CD14-positive monocyte (primary cell): ENCODE data around the gene D2HGDH. TPM values are rescaled to one million over a fixed set of nuclear protein-coding genes. Genes with fewer than 3 reads are reported as not detected.
A peak's percentile ranks its signal among the peaks of the same experiment; 100 is the strongest.

Experiments used
- DNase-seq, 3 donors: peaks; one replicate each; pipeline ENCODE4 v3.0.0-alpha.2; 2011 to 2022
- H2AFZ ChIP-seq: 2 replicates; pipeline ENCODE4 v1.6.0; 2012; ENCODE audit warnings: mild to moderate bottlenecking, low read depth, low read length, inconsistent platforms; ENCODE audit not compliant: insufficient read depth, poor library complexity, severe bottlenecking
- H3K27ac ChIP-seq, 2 donors: 1 replicate in 1 of 2; 2 replicates in 1 of 2; pipeline ENCODE4 v1.5.1; 2012 to 2013; ENCODE audit warnings: low read length in 2 of 2, control low read depth in 1 of 2, inconsistent platforms in 1 of 2, low read depth in 1 of 2, mild to moderate bottlenecking in 1 of 2
- H3K27me3 ChIP-seq, 2 donors: one replicate each; pipeline versions ENCODE4 v1.6.0 to v1.6.1; 2011 to 2013; ENCODE audit warnings: low read length in 2 of 2; ENCODE audit not compliant: control insufficient read depth in 2 of 2, insufficient read depth in 2 of 2
- H3K36me3 ChIP-seq, 2 donors: replicated peaks in 1 of 2; 1 replicate in 1 of 2; 2 replicates in 1 of 2; pipeline versions ENCODE4 v1.5.1 to v1.6.1; 2012 to 2013; ENCODE audit warnings: low read length in 2 of 2, control low read depth in 1 of 2, inconsistent platforms in 1 of 2, mild to moderate bottlenecking in 1 of 2; ENCODE audit not compliant: insufficient read depth in 2 of 2, control insufficient read depth in 1 of 2
- H3K4me1 ChIP-seq, 2 donors: 1 replicate in 1 of 2; 2 replicates in 1 of 2; pipeline versions ENCODE4 v1.5.1 to v1.6.1; 2012 to 2013; ENCODE audit warnings: low read length in 2 of 2, control low read depth in 1 of 2, inconsistent platforms in 1 of 2, mild to moderate bottlenecking in 1 of 2, moderate library complexity in 1 of 2; ENCODE audit not compliant: insufficient read depth in 2 of 2, control insufficient read depth in 1 of 2
- H3K4me2 ChIP-seq: replicated peaks from 2 replicates; pipeline ENCODE3; 2012; ENCODE audit warnings: low read length, moderate library complexity, mild to moderate bottlenecking; ENCODE audit not compliant: poor library complexity, severe bottlenecking; ENCODE audit errors: extremely low read depth
- H3K4me3 ChIP-seq, 3 experiments: fragments of 200-600 bp in 1 of 3; sonication (generic) in 1 of 3; replicated peaks in 1 of 3; 1 replicate in 2 of 3; 2 replicates in 1 of 3; pipeline ENCODE4 v1.5.1; 2011 to 2013; ENCODE audit warnings: low read length in 3 of 3, mild to moderate bottlenecking in 3 of 3, control low read depth in 2 of 3, low read depth in 2 of 3, inconsistent platforms in 1 of 3, moderate library complexity in 1 of 3
- H3K79me2 ChIP-seq: 2 replicates; pipeline ENCODE4 v1.6.0; 2012; ENCODE audit warnings: mild to moderate bottlenecking, control low read depth, inconsistent platforms, low read length, moderate library complexity; ENCODE audit not compliant: insufficient read depth
- H3K9ac ChIP-seq: 2 replicates; pipeline ENCODE4 v1.6.0; 2017; ENCODE audit warnings: low read length, mild to moderate bottlenecking; ENCODE audit not compliant: insufficient read depth, poor library complexity, severe bottlenecking
- H3K9me3 ChIP-seq, 2 donors: replicated peaks in 1 of 2; 1 replicate in 1 of 2; 2 replicates in 1 of 2; pipeline versions ENCODE4 v1.5.1 to v1.6.1; 2012 to 2013; ENCODE audit warnings: low read length in 2 of 2, control low read depth in 1 of 2; ENCODE audit not compliant: control insufficient read depth in 1 of 2, insufficient read depth in 1 of 2
- H4K20me1 ChIP-seq: 2 replicates; pipeline ENCODE4 v1.6.0; 2012; ENCODE audit warnings: mild to moderate bottlenecking, low read length, control low read depth, moderate library complexity; ENCODE audit not compliant: insufficient read depth
- H3K27ac Mint-ChIP-seq, 7 donors: one replicate each; pipeline ENCODE4 v1.8.0; 2020; ENCODE audit warnings: mild to moderate bottlenecking in 7 of 7, mixed read lengths in 7 of 7, moderate library complexity in 6 of 7, inconsistent platforms in 2 of 7
- H3K27me3 Mint-ChIP-seq, 3 donors: one replicate each; pipeline ENCODE4 v1.8.0; 2021 to 2022; ENCODE audit warnings: low read depth in 3 of 3, mild to moderate bottlenecking in 3 of 3, mixed read lengths in 3 of 3, moderate library complexity in 3 of 3, inconsistent platforms in 1 of 3
- H3K36me3 Mint-ChIP-seq, 2 donors: one replicate each; pipeline ENCODE4 v1.8.0; 2020; ENCODE audit warnings: mixed read lengths in 2 of 2, inconsistent platforms in 1 of 2, mild to moderate bottlenecking in 1 of 2
- H3K4me1 Mint-ChIP-seq: one replicate; pipeline ENCODE4 v1.8.0; 2020; ENCODE audit warnings: mild to moderate bottlenecking, mixed read lengths
- H3K4me3 Mint-ChIP-seq, 2 donors: one replicate each; pipeline ENCODE4 v1.8.0; 2020; ENCODE audit warnings: mild to moderate bottlenecking in 2 of 2, mixed read lengths in 2 of 2, moderate library complexity in 1 of 2
- H3K9me3 Mint-ChIP-seq, 7 donors: one replicate each; pipeline ENCODE4 v1.8.0; 2020 to 2022; ENCODE audit warnings: mixed read lengths in 7 of 7, mild to moderate bottlenecking in 6 of 7, moderate library complexity in 6 of 7, inconsistent platforms in 2 of 7
- WGBS: methylation state at CpG from one replicate; pipeline ENCODE4 v1.1.5; 2013; ENCODE audit warnings: missing lambda C conversion rate; ENCODE audit not compliant: insufficient coverage; 5-methylcytosine and 5-hydroxymethylcytosine counted together
- intact Hi-C, 2 donors: fragments of 100-400 bp; cut with micrococcal nuclease; formaldehyde crosslinking; loops; one replicate each; pipeline versions ENCODE4 v1.15.0 to v1.15.1; 2023
- polyA plus RNA-seq, 3 donors: library from polyadenylated mRNA; depleted of rRNA in 1 of 3; unstranded in 2 of 3; stranded (reverse) in 1 of 3; fragments of 300-500 nt in 2 of 3; fragments of >200 nt in 1 of 3; fragmentation: Illumina TruSeq in 2 of 3; gene quantifications; 1 replicate in 2 of 3; 2 replicates in 1 of 3; pipeline ENCODE4 v1.2.3, GENCODE V29; 2012 to 2021
- TF ChIP-seq, protein P1 (sequence below): fragments of 200-600 bp; IDR thresholded peaks from one replicate; pipeline ENCODE4 v1.8.0; 2022; ENCODE audit warnings: antibody characterized with exemption, mild to moderate bottlenecking

D2HGDH gene
- polyA plus RNA-seq, 3 donors, result 1.0 to 57.1 (median 1.1) TPM

GRCh38 chr2:241755166-241755565, 20.7 kb downstream of the D2HGDH start:
- peaks cover 54 to 75% of the 10 kb centered on the region in 2 donors for H3K36me3 Mint-ChIP-seq
- no peak overlapping the region for H3K4me3 Mint-ChIP-seq
- H3K27ac Mint-ChIP-seq, result peak overlapping the region in 2 of 7 donors; percentile 31 to 37
- peaks cover 0 to 3% (median 2%) of the 10 kb centered on the region in 7 donors for H3K9me3 Mint-ChIP-seq
- H3K4me1 Mint-ChIP-seq, result no peaks in the 10 kb centered on the region
- Histone ChIP-seq H3K4me2 (no peak overlapping the region), H3K27me3 (no peaks in the 10 kb centered on the region), H3K27ac (no peak overlapping the region), H3K36me3 (peaks cover 26 to 56% of the 10 kb centered on the region in 2 donors), H2AFZ (no peak overlapping the region), H3K79me2 (no peaks in the 10 kb centered on the region), H3K4me1 (no peaks in the 10 kb centered on the region), H3K4me3 (no peak overlapping the region), H3K9me3 (peaks cover 1% of the 10 kb centered on the region in 2 donors), H4K20me1 (no peaks in the 10 kb centered on the region), H3K9ac (no peak overlapping the region)
- 97% methylated on average over 12 of the region's 18 CpGs for WGBS
- TF ChIP-seq, protein P1, sequence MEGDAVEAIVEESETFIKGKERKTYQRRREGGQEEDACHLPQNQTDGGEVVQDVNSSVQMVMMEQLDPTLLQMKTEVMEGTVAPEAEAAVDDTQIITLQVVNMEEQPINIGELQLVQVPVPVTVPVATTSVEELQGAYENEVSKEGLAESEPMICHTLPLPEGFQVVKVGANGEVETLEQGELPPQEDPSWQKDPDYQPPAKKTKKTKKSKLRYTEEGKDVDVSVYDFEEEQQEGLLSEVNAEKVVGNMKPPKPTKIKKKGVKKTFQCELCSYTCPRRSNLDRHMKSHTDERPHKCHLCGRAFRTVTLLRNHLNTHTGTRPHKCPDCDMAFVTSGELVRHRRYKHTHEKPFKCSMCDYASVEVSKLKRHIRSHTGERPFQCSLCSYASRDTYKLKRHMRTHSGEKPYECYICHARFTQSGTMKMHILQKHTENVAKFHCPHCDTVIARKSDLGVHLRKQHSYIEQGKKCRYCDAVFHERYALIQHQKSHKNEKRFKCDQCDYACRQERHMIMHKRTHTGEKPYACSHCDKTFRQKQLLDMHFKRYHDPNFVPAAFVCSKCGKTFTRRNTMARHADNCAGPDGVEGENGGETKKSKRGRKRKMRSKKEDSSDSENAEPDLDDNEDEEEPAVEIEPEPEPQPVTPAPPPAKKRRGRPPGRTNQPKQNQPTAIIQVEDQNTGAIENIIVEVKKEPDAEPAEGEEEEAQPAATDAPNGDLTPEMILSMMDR, result no peak
- peaks cover 0 to 2% (median 0%) of the 10 kb centered on the region in 3 donors for H3K27me3 Mint-ChIP-seq
- intact Hi-C loops, result no loop called here
- no peak for DNase-seq

DNA sequence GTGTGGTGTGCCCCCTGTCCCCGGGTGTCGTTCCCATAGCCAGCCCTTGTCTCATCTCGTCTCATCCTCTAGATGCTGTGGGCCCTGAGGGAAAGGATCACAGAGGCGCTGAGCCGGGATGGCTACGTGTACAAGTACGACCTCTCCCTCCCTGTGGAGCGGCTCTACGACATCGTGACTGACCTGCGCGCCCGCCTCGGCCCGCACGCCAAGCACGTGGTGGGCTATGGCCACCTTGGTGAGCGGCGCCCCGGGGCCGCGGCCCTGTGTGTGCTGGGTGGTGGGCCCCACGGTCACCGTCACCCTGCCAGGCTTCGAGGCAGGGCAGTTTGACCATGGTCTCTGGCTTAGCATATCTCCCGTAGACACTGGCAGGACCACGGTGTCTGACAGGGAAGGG, 21.3 kb downstream of the D2HGDH start:
- Histone ChIP-seq H3K27me3 (no peaks in the 10 kb centered on the region), H4K20me1 (no peaks in the 10 kb centered on the region), H3K4me2 (no peak overlapping the region), H3K36me3 (peaks cover 26 to 62% of the 10 kb centered on the region in 2 donors), H3K9ac (no peak overlapping the region), H3K27ac (no peak overlapping the region), H2AFZ (no peak overlapping the region), H3K9me3 (peaks cover 5 to 6% of the 10 kb centered on the region in 2 donors), H3K4me3 (no peak overlapping the region), H3K79me2 (no peaks in the 10 kb centered on the region), H3K4me1 (no peaks in the 10 kb centered on the region)
- H3K27ac Mint-ChIP-seq, result peak overlapping the region in 1 of 7 donors; percentile 37
- DNase-seq, result no peak
- no peak overlapping the region for H3K4me3 Mint-ChIP-seq
- no peaks in the 10 kb centered on the region for H3K4me1 Mint-ChIP-seq
- H3K27me3 Mint-ChIP-seq, result peaks cover 0 to 4% (median 0%) of the 10 kb centered on the region in 3 donors
- TF ChIP-seq, protein P1, result no peak
- 98% methylated on average over 25 of the region's 27 CpGs for WGBS
- H3K36me3 Mint-ChIP-seq, result peaks cover 55 to 78% of the 10 kb centered on the region in 2 donors
- intact Hi-C loops, result no loop called here
- peaks cover 1 to 6% (median 2%) of the 10 kb centered on the region in 7 donors for H3K9me3 Mint-ChIP-seq
